Erythroblast (primary cell): Measurements from ENCODE around the gene GPR162.

Experiments used
- GATA1 ChIP-seq: IDR thresholded peaks from 2 replicates; pipeline ENCODE4 v1.6.1; 2011; ENCODE audit warnings: low read depth, mild to moderate bottlenecking, control low read depth, low read length, moderate library complexity
- POLR2A ChIP-seq: IDR thresholded peaks from 2 replicates; pipeline ENCODE4 v1.6.1; 2011; ENCODE audit warnings: mild to moderate bottlenecking, low read length

DNA sequence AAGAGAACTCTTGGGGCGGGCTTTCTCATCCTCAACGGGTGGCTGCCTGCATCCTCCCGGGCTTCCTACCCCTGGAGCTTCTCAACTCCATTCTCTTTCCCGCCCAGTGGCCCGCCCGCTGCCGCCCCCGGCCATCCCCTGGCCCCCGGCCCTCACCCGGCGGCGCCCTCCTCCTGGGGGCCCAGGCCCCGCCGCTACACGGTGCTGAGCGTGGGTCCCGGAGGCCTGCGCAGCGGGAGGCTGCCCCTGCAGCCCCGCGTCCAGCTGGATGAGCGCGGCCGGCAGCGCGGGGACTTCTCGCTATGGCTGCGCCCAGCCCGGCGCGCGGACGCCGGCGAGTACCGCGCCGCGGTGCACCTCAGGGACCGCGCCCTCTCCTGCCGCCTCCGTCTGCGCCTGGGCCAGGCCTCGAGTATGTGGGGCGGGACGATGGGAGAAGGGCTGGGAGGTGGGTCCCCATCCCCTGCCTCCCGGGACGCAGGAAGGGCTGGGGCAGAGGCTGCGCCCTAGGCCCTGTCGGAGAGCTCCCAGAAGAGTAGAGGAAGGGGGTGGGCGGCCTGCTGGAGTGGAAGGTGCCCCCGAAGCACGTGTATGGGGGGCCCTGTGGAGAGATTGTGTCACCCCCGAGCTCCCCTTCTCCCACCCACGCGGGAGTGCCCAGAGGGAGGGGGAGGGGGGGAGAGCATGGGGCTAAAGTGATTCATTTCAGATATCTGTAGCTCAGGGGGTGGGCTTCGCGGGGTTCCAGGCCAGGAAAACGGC, 47.9 kb upstream of the GPR162 start:
- no peak for TF ChIP-seq POLR2A
- no peak for TF ChIP-seq GATA1
